DOHH2 (cell line): ENCODE measurements around the gene ISLR.

Experiments
- H3F3A ChIP-seq: fragments of 200-600 bp; sonication (generic), shearing (Covaris generic); 2 replicates; pipeline ENCODE4 v1.6.0; 2016; ENCODE audit warnings: antibody characterized with exemption, mild to moderate bottlenecking; ENCODE audit not compliant: control insufficient read depth, insufficient read depth
- H3K27ac ChIP-seq: fragments of 200-600 bp; sonication (generic); 2 replicates; pipeline ENCODE4 v1.5.1; 2014; ENCODE audit warnings: low read depth, mild to moderate bottlenecking, low read length, moderate library complexity
- H3K27me3 ChIP-seq: fragments of 200-600 bp; sonication (generic); 2 replicates; pipeline ENCODE4 v1.6.1; 2014; ENCODE audit warnings: mild to moderate bottlenecking, low read length, mixed read lengths; ENCODE audit not compliant: control insufficient read depth
- H3K36me3 ChIP-seq: fragments of 200-600 bp; sonication (generic); 2 replicates; pipeline ENCODE4 v1.6.1; 2014; ENCODE audit warnings: mild to moderate bottlenecking, low read length, moderate library complexity, mixed read lengths; ENCODE audit not compliant: control insufficient read depth
- H3K4me1 ChIP-seq: fragments of 200-600 bp; sonication (generic); 2 replicates; pipeline ENCODE4 v1.6.1; 2014; ENCODE audit warnings: mild to moderate bottlenecking, low read length, mixed read lengths; ENCODE audit not compliant: control insufficient read depth
- H3K4me2 ChIP-seq: fragments of 200-600 bp; sonication (generic); 2 replicates; pipeline ENCODE4 v1.6.0; 2014; ENCODE audit warnings: mild to moderate bottlenecking, low read length, moderate library complexity
- H3K4me3 ChIP-seq: fragments of 200-600 bp; sonication (generic); 2 replicates; pipeline ENCODE4 v1.5.1; 2014; ENCODE audit warnings: mild to moderate bottlenecking, low read length, mixed read lengths
- H3K79me2 ChIP-seq: fragments of 200-600 bp; sonication (generic); 2 replicates; pipeline ENCODE4 v1.6.1; 2014; ENCODE audit warnings: mild to moderate bottlenecking, low read length, mixed read lengths; ENCODE audit not compliant: control insufficient read depth
- H3K9me2 ChIP-seq: fragments of 200-600 bp; sonication (generic); replicated peaks from 2 replicates; pipeline ENCODE4 v1.6.1; 2014; ENCODE audit warnings: mild to moderate bottlenecking, low read length, mixed read lengths; ENCODE audit not compliant: control insufficient read depth
- H3K9me3 ChIP-seq: fragments of 200-600 bp; sonication (generic); 2 replicates; pipeline ENCODE4 v1.6.1; 2014; ENCODE audit warnings: antibody characterized with exemption, low read length, mixed read lengths; ENCODE audit not compliant: control insufficient read depth, insufficient read depth
- H4K20me1 ChIP-seq: fragments of 200-600 bp; sonication (generic); 2 replicates; pipeline ENCODE4 v1.6.0; 2014; ENCODE audit warnings: low read depth, mild to moderate bottlenecking, antibody characterized with exemption, low read length, moderate library complexity; ENCODE audit not compliant: control insufficient read depth, insufficient read depth
- CTCF ChIP-seq: fragments of 200-600 bp; sonication (generic); IDR thresholded peaks from one replicate; pipeline ENCODE4 v1.5.1; 2014; ENCODE audit warnings: antibody characterized with exemption, mild to moderate bottlenecking, low read depth, low read length; ENCODE audit not compliant: poor library complexity, severe bottlenecking
- EZH2phosphoT487 ChIP-seq: fragments of 200-600 bp; sonication (generic); IDR thresholded peaks from 2 replicates; pipeline ENCODE4 v1.6.1; 2017; ENCODE audit warnings: borderline replicate concordance, mild to moderate bottlenecking, antibody characterized with exemption, low read length, moderate library complexity, mixed read lengths

Gene ISLR

GRCh38 chr15:74174219-74174957 is 878 bp downstream of the ISLR start:
- TF ChIP-seq EZH2phosphoT487 (no peak), CTCF (no peak)
- Histone ChIP-seq H3K4me3 (no peak overlapping the region), H3K79me2 (no peaks in the 10 kb centered on the region), H3F3A (no peaks in the 10 kb centered on the region), H3K4me2 (no peak overlapping the region), H3K36me3 (no peaks in the 10 kb centered on the region), H4K20me1 (no peaks in the 10 kb centered on the region; the same call in 1 of the 2 replicates), H3K4me1 (no peaks in the 10 kb centered on the region), H3K9me2 (no peaks in the 10 kb centered on the region), H3K9me3 (no peaks in the 10 kb centered on the region), H3K27me3 (no peaks in the 10 kb centered on the region), H3K27ac (no peak overlapping the region)

- no peaks in the 10 kb centered on the region for H3K36me3 ChIP-seq
- H3K79me2 ChIP-seq = no peaks in the 10 kb centered on the region
- H3K27me3 ChIP-seq = no peaks in the 10 kb centered on the region
- H3K4me3 ChIP-seq = no peak overlapping the region
- no peak overlapping the region for H3K4me2 ChIP-seq
- no peaks in the 10 kb centered on the region for H3K9me3 ChIP-seq
- TF ChIP-seq EZH2phosphoT487 (no peak), CTCF (no peak)
- no peak overlapping the region for H3K27ac ChIP-seq
- H3K9me2 ChIP-seq = no peaks in the 10 kb centered on the region
- no peaks in the 10 kb centered on the region for H3K4me1 ChIP-seq
- no peaks in the 10 kb centered on the region for H3F3A ChIP-seq
- no peaks in the 10 kb centered on the region; the same call in 1 of the 2 replicates for H4K20me1 ChIP-seq
Observed at GRCh38 chr15:74174958-74175253, 1.4 kb downstream of the ISLR start.

GRCh38 chr15:74175271-74176191 is 2.0 kb downstream of the ISLR start:
- Histone ChIP-seq H3K79me2 (no peaks in the 10 kb centered on the region), H4K20me1 (no peaks in the 10 kb centered on the region; the same call in 1 of the 2 replicates), H3K9me2 (no peaks in the 10 kb centered on the region), H3K4me3 (no peak overlapping the region), H3K27ac (no peak overlapping the region), H3K27me3 (no peaks in the 10 kb centered on the region), H3F3A (no peaks in the 10 kb centered on the region), H3K36me3 (no peaks in the 10 kb centered on the region), H3K4me1 (no peaks in the 10 kb centered on the region), H3K9me3 (no peaks in the 10 kb centered on the region), H3K4me2 (no peak overlapping the region)
- TF ChIP-seq CTCF = no peak
- no peak for TF ChIP-seq EZH2phosphoT487
